ENCODE results near the gene LCNL1. TPM values are rescaled to one million over a fixed set of nuclear protein-coding genes. Genes with fewer than 3 reads are reported as not detected.

LCNL1 gene
- total and polyA plus RNA-seq, 2 donors (not counting 1 experiment from before 2014, with no cell fraction given), result not detected

DNA sequence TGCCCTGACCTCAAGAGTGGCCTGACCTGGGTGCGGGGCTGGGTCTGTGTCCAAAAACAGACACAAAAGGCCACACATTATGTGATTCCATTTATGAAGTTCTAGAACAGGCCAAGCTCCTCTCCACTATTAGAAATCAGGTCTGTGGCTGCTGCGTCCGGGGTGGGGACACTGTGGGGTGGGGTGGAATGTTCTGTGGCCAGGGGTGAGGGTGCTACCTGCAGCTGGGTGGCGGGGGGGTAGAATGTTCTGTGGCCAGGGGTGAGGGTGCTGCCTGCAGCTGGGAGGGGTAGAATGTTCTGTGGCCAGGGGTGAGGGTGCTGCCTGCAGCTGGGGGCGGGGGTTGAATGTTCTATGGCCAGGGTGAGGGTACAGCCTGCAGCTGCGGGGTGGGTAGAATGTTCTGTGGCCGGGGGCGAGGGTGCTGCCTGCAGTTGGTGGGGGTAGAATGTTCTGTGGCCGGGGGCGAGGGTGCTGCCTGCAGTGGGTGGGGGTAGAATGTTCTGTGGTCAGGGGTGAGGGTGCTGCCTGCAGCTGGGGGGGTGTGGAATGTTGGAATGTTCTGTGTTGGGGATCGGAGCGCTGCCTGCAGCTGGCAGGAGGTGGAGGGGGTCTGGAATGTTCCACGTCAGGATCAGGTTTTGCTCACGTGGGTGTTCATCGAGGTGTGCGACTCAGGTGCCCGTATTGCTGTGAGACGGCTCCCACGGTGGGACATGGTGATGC lies 22.4 kb upstream of the LCNL1 start:
- ATAC-seq (ENCODE audit: low read depth) (no peak), DNase-seq (no peak)
- no peak overlapping the region for H3K4me3 Mint-ChIP-seq
- H3K9me3 Mint-ChIP-seq (ENCODE audit: insufficient read depth), result no peaks in the 10 kb centered on the region
- Histone ChIP-seq H3K36me3 (replicated peaks in 1 of 2; ENCODE audit: control extremely low read depth in 1 of 2, control insufficient read depth in 1 of 2, extremely low read depth in 1 of 2, insufficient read depth in 2 of 2, low read length in 1 of 2) (no peaks in the 10 kb centered on the region), H3K27ac (ENCODE audit: low read length in 2 of 2) (no peak overlapping the region), H3K79me2 (ENCODE audit: control insufficient read depth, insufficient read depth, low read length) (no peaks in the 10 kb centered on the region), H3K9ac (ENCODE audit: low read length) (no peak overlapping the region), H3K4me1 (ENCODE audit: control insufficient read depth in 2 of 2, insufficient read depth in 2 of 2, low read length in 2 of 2) (no peaks in the 10 kb centered on the region), H3K4me2 (replicated peaks; ENCODE audit: low read depth, low read length, poor library complexity, severe bottlenecking) (no peak overlapping the region), H4K20me1 (ENCODE audit: control insufficient read depth, insufficient read depth, low read length, poor library complexity, severe bottlenecking) (no peaks in the 10 kb centered on the region), H3K4me3 (ENCODE audit: control extremely low read depth in 1 of 5, extremely low read depth in 1 of 5, insufficient read depth in 1 of 5, low read depth in 2 of 5, low read length in 4 of 5) (no peak overlapping the region), H3K27me3 (replicated peaks in 1 of 4; ENCODE audit: control extremely low read depth in 1 of 4, control insufficient read depth in 3 of 4, insufficient read depth in 4 of 4, low read length in 3 of 4) (peaks cover 0 to 6% (median under 1%) of the 10 kb centered on the region in 4 experiments), H3K9me3 (ENCODE audit: control extremely low read depth in 1 of 3, control insufficient read depth in 2 of 3, insufficient read depth in 1 of 3, low read length in 2 of 3) (peaks cover 0 to 2% (median 0%) of the 10 kb centered on the region in 3 donors), H2AFZ (ENCODE audit: insufficient read depth, low read depth, low read length, poor library complexity, severe bottlenecking) (no peak overlapping the region)
- TF ChIP-seq, protein P1, sequence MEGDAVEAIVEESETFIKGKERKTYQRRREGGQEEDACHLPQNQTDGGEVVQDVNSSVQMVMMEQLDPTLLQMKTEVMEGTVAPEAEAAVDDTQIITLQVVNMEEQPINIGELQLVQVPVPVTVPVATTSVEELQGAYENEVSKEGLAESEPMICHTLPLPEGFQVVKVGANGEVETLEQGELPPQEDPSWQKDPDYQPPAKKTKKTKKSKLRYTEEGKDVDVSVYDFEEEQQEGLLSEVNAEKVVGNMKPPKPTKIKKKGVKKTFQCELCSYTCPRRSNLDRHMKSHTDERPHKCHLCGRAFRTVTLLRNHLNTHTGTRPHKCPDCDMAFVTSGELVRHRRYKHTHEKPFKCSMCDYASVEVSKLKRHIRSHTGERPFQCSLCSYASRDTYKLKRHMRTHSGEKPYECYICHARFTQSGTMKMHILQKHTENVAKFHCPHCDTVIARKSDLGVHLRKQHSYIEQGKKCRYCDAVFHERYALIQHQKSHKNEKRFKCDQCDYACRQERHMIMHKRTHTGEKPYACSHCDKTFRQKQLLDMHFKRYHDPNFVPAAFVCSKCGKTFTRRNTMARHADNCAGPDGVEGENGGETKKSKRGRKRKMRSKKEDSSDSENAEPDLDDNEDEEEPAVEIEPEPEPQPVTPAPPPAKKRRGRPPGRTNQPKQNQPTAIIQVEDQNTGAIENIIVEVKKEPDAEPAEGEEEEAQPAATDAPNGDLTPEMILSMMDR (IDR thresholded peaks at IDR 0.05), result no peak
- TF ChIP-seq EZH2 (IDR thresholded peaks at IDR 0.05; ENCODE audit: borderline replicate concordance, insufficient read depth, low read depth, low read length, poor library complexity, severe bottlenecking), result no peak
- intact Hi-C loops (cut with micrococcal nuclease), result no loop called here
- H3K27me3 Mint-ChIP-seq, result no peaks in the 10 kb centered on the region
- WGBS (ENCODE audit: insufficient coverage), result 90% methylated on average over 10 of the region's 19 CpGs
- no peak overlapping the region for H3K27ac Mint-ChIP-seq
- peaks cover 2% of the 10 kb centered on the region for H3K4me1 Mint-ChIP-seq
- ChIA-PET POLR2A (no interaction called here), CTCF (no interaction called here)

DNA sequence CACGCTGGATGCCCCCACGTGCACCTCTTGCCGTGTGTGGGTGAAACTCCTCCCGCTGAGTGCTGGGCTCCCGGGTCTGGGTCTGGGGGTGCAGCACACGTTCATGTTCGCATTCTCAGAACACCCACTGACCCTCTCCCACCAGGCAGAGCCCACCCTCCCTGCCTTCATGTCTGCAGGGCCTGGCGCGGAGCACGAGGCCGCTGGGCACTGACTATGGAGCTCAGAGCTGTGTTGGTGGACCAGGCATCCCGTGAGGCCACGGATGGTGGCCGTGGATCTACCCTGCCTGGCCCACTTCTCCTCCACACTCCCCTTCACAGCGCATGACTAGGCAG lies 21.9 kb upstream of the LCNL1 start:
- no peak overlapping the region for H2AFZ ChIP-seq (ENCODE audit: insufficient read depth, low read depth, low read length, poor library complexity, severe bottlenecking)
- no peaks in the 10 kb centered on the region for H3K79me2 ChIP-seq (ENCODE audit: control insufficient read depth, insufficient read depth, low read length)
- H3K9me3 Mint-ChIP-seq (ENCODE audit: insufficient read depth), result no peaks in the 10 kb centered on the region
- DNase-seq (no peak), ATAC-seq (ENCODE audit: low read depth) (no peak)
- peaks cover 5% of the 10 kb centered on the region for H3K4me1 Mint-ChIP-seq
- no peaks in the 10 kb centered on the region for H3K36me3 ChIP-seq (replicated peaks in 1 of 2; ENCODE audit: control extremely low read depth in 1 of 2, control insufficient read depth in 1 of 2, extremely low read depth in 1 of 2, insufficient read depth in 2 of 2, low read length in 1 of 2)
- peaks cover 0 to 4% (median under 1%) of the 10 kb centered on the region in 4 experiments for H3K27me3 ChIP-seq (replicated peaks in 1 of 4; ENCODE audit: control extremely low read depth in 1 of 4, control insufficient read depth in 3 of 4, insufficient read depth in 4 of 4, low read length in 3 of 4)
- intact Hi-C loops (cut with micrococcal nuclease), result no loop called here
- peaks cover 2 to 4% of the 10 kb centered on the region in 2 donors for H3K4me1 ChIP-seq (ENCODE audit: control insufficient read depth in 2 of 2, insufficient read depth in 2 of 2, low read length in 2 of 2)
- no peaks in the 10 kb centered on the region for H4K20me1 ChIP-seq (ENCODE audit: control insufficient read depth, insufficient read depth, low read length, poor library complexity, severe bottlenecking)
- ChIA-PET POLR2A (no interaction called here), CTCF (no interaction called here)
- no peak overlapping the region for H3K27ac Mint-ChIP-seq
- H3K9me3 ChIP-seq (ENCODE audit: control extremely low read depth in 1 of 3, control insufficient read depth in 2 of 3, insufficient read depth in 1 of 3, low read length in 2 of 3), result peaks cover 0 to 2% (median 0%) of the 10 kb centered on the region in 3 donors
- TF ChIP-seq, protein P1 (IDR thresholded peaks at IDR 0.05), result no peak
- no peak for TF ChIP-seq EZH2 (IDR thresholded peaks at IDR 0.05; ENCODE audit: borderline replicate concordance, insufficient read depth, low read depth, low read length, poor library complexity, severe bottlenecking)
- H3K27ac ChIP-seq (ENCODE audit: low read length in 2 of 2), result no peak overlapping the region
- H3K9ac ChIP-seq (ENCODE audit: low read length), result no peak overlapping the region
- H3K27me3 Mint-ChIP-seq, result peaks cover 3% of the 10 kb centered on the region
- 90% methylated on average over 15 of the region's 15 CpGs for WGBS (ENCODE audit: insufficient coverage)
- no peak overlapping the region for H3K4me3 ChIP-seq (ENCODE audit: control extremely low read depth in 1 of 5, extremely low read depth in 1 of 5, insufficient read depth in 1 of 5, low read depth in 2 of 5, low read length in 4 of 5)
- H3K4me3 Mint-ChIP-seq, result no peak overlapping the region
- no peak overlapping the region for H3K4me2 ChIP-seq (replicated peaks; ENCODE audit: low read depth, low read length, poor library complexity, severe bottlenecking)
